Retinal pigment epithelial cell (primary cell): ENCODE results near the gene P3H3.
A peak's percentile ranks its signal among the peaks of the same experiment; 100 is the strongest.

Experiments
- DNase-seq: peaks from one replicate; pipeline ENCODE4 v3.0.0-alpha.2; 2010; ENCODE audit warnings: low read depth
- H3K4me3 ChIP-seq: 2 replicates; pipeline ENCODE4 v1.5.1; 2011; ENCODE audit warnings: mild to moderate bottlenecking, low read length, control low read depth, moderate library complexity
- TF ChIP-seq, protein P1 (sequence below): conservative IDR thresholded peaks from 2 replicates; pipeline ENCODE4 v1.5.1; 2011; ENCODE audit warnings: low read depth, low read length, control low read depth, inconsistent platforms

The P3H3 gene

DNA sequence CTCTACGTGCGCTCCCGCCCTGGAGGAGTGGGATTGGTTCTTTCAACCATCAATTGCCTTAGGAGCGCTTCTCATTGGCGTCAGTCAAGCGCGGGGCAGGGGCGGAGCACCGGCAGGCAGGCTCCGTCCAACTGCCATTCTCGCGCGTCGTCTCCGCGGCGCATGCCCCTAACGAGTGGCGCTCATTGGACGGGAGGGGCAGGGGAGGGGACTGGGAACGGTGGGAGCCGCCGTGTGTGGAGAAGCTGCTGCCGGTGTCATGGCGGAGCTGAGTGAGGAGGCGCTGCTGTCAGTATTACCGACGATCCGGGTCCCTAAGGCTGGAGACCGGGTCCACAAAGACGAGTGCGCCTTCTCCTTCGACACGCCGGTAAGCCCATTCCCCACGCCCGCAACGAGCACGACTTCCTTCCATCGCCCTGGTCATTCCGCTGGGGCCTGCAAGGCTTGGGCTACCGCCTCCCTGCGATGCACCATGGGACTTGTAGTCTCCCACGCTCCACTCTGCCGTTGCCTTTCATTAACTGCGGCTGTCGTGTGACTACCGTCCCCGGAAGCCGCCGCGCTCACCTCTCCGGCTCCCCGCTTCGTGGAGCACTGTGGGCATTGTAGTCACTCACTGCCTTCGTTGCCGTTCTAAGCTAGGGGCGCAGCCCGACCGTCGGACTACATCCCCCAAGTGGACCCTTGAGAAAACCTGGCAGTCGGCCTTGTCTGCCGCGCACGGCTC is 23.9 kb downstream of the P3H3 start, which contains the start of gene USP5:
Gene USP5, plus strand, starts transcription at position 230 of the 730 bp plus-strand sequence. Its CDS starts 30 bp downstream, at position 260.
- H3K4me3 ChIP-seq = peak within 1 kb of the TSS; percentile 94
- DNase-seq = peak; percentile 99
- TF ChIP-seq, protein P1, sequence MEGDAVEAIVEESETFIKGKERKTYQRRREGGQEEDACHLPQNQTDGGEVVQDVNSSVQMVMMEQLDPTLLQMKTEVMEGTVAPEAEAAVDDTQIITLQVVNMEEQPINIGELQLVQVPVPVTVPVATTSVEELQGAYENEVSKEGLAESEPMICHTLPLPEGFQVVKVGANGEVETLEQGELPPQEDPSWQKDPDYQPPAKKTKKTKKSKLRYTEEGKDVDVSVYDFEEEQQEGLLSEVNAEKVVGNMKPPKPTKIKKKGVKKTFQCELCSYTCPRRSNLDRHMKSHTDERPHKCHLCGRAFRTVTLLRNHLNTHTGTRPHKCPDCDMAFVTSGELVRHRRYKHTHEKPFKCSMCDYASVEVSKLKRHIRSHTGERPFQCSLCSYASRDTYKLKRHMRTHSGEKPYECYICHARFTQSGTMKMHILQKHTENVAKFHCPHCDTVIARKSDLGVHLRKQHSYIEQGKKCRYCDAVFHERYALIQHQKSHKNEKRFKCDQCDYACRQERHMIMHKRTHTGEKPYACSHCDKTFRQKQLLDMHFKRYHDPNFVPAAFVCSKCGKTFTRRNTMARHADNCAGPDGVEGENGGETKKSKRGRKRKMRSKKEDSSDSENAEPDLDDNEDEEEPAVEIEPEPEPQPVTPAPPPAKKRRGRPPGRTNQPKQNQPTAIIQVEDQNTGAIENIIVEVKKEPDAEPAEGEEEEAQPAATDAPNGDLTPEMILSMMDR = no peak

DNA sequence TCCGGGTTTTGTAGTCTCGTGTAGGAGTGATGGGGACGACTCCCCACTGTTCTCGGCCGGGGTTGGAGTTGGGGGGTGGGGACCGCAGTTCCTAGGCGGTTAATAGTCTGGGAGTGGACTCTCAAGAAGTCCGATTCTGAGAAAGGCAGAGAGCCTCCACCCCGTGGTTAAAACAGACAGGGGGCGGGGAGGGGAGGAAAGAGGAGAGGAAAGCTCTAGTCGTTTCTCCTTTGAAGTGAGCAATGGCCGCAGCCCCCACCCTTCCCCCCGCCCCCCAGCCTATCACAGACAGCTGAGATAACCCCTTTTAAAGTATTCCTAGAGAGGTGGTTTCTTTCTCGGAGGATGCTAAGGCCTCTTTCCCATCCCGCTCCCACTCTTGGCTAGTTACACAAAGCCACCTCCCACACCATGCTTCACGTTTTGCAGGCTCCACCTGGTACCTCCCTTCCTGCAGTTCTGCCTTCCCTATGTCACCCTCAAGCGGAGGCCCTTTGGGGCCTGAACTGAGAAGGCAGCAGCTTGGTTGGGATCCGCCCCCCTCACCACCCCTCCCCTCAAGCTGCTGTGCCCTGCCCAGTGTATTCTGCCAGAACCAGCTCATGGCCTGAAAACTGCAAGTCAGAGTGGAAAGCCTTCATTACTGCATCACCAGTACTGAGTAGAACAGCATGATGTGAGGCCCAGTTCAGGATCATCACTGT is 24.6 kb downstream of the P3H3 start:
- peak overlapping the region; percentile 94 for H3K4me3 ChIP-seq
- TF ChIP-seq, protein P1 = no peak
- no peak for DNase-seq

DNA sequence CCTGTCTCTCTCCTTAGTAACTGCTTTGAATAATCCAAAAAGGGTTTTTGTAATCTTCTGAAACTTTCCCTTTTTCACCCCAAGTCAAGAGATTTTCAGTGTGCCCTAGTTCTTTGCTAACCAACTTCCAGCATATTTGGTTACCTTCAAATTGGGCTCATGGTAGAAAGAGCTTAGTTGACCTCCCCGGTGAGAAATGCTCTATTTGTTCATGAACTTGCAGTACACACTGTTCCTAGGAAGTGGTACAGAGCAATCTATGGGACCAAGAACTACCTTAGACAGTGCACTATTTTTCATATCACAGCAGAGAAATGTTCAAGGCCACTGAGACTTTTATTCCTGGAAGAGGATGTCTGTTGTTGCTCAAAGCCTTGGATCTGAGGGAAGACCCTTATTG is 25.4 kb downstream of the P3H3 start:
- no peak overlapping the region for H3K4me3 ChIP-seq
- TF ChIP-seq, protein P1 = no peak
- DNase-seq = no peak

DNA sequence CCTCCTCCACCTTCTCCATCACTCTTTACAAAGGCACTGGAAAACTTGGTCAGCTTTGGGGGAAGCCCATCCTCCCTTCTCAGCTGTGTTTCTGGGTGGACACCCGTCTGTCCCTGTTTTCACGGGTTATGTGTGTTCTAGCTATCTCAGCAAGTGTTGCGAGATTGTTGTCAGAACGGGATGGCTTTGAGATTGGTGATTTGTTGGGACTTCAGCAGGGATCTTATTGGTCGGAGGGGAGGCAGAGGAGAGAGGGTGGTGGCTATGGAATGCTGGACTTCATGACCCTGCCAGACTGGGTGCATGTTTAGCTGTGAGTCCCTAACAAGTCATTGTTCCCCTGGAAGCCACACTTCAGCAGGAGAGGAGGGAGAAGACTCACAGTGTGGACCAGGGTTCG is 25.8 kb downstream of the P3H3 start:
- DNase-seq = no peak
- TF ChIP-seq, protein P1 = no peak
- no peak overlapping the region for H3K4me3 ChIP-seq

DNA sequence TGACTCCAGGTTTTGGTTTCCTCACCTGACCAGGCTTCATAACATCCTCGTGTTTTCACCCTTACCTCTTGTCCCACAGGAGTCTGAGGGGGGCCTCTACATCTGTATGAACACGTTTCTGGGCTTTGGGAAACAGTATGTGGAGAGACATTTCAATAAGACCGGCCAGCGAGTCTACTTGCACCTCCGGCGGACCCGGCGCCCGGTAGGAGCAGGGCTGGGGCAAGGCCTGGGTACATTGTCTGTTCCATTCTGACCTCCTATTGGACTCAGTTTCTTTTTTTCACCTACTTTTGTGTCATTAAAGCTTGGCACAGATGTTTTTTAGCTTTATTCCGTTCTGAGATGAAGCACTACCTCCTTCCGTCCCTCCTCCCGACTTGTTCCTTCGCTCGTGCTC is 27.1 kb downstream of the P3H3 start:
- DNase-seq = no peak
- H3K4me3 ChIP-seq = no peak overlapping the region
- TF ChIP-seq, protein P1 = no peak

DNA sequence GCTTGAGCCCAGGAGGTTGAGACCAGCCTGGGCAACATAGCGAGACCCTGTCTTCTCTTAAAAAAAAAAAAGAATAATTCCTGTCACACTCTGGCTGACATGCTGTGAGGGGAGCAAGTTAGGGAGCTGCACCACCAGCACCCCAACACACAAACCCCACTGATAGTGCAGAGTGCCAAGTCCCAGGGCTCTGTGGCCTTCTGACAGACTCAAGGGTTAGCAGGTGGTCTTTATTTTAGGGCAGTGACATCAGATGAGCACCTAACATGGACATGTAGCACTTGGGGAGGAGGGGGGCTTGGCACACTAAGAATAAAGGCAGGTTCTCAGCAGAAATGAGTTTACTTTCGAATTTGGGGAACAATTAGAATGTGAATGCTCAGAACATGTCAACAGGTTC is 30.6 kb downstream of the P3H3 start:
- H3K4me3 ChIP-seq = no peak overlapping the region
- TF ChIP-seq, protein P1 = no peak
- no peak for DNase-seq

DNA sequence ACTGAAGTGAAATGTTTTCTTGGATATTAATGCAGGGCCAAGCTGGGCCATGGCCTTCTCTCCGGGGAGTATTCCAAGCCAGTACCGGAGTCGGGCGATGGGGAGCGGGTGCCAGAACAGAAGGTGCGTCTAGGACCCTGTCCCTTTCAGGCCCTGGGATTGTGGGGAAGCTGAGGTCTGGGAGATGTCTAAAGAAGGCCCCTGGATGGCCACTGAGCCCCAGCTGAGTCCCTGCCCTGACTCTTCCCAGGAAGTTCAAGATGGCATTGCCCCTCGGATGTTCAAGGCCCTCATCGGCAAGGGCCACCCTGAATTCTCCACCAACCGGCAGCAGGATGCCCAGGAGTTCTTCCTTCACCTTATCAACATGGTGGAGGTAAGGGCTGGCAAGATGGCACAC is 31.9 kb downstream of the P3H3 start:
- TF ChIP-seq, protein P1 = no peak

More for the DNA sequence above, 31.9 kb downstream of the P3H3 start:
- no peak for DNase-seq
- H3K4me3 ChIP-seq = no peak overlapping the region
